ENCODE data around the gene FARP1.

Gene FARP1

DNA sequence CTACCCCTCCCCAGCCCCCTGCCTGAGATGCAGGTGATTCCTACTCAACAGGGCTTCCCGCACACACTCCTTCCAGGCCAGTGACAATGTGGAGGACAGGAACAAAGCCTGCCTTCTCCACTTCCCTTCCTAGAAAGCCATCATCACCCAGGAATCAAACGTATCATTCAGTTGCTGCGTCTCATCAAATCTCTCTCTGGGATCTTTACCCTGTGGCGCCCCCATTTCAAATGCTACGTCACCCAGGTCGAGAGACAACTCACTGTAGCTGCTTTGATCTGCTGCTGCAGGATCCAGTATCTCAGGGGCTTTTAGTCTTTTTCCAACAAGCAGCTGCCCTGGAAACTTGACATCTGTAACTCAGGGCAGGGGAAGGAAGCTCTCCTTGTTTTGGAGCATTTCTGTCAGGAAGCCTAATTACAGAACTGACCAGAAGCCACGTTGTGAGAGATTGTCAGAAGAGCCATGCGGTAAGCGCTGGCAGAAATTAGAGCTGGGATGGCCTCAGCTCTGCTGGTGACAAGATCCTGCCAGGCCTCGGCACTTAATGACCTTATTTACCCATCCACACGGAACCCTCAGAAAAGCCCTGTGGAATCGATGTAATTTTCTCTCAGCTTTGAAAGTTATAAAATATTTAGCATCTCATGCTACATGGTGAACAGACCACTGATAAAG, 293.5 kb downstream of the FARP1 start:
- no peak for DNase-seq

DNA sequence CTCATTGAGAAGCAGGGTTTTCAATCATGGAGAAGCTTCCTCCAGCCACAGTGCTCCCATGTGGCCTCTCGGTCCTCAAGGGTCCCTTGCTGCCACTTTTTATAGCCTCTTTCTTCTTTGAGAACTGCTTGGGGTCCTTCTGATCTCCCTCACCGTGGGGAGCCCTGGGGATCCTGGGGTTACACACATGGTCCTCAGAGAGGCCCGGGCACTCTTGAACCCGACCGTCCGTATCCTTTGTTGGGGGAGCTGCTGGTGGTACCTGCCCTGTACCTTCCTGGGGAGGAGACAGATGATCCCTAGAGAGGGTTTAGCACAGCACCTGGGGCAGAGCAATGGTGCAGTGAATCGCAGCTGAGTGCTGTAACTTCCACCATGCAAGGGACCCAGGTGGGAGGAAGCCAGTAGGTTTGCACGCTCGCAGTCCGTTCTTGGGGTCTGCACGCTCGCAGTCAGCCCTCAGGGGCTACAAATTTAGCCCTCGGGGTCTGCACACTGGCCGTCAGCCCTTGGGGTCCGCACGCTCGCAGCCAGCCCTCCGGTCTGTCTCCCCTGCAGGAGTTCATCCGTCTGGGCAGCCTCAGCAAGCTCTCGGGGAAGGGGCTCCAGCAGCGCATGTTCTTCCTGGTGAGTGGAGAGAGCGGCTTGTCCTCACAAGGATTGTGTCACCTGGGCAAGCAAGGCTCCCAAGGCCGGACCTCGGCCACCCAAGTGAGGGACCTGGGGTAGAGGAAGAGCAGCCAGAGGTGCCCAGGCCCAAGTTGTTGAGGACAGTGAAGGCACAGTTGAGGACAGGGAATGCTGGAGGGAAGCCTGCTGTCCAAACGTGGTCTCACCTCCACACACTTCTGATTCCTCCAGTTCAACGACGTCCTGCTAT, 295.6 kb downstream of the FARP1 start:
- no peak for DNase-seq

DNA sequence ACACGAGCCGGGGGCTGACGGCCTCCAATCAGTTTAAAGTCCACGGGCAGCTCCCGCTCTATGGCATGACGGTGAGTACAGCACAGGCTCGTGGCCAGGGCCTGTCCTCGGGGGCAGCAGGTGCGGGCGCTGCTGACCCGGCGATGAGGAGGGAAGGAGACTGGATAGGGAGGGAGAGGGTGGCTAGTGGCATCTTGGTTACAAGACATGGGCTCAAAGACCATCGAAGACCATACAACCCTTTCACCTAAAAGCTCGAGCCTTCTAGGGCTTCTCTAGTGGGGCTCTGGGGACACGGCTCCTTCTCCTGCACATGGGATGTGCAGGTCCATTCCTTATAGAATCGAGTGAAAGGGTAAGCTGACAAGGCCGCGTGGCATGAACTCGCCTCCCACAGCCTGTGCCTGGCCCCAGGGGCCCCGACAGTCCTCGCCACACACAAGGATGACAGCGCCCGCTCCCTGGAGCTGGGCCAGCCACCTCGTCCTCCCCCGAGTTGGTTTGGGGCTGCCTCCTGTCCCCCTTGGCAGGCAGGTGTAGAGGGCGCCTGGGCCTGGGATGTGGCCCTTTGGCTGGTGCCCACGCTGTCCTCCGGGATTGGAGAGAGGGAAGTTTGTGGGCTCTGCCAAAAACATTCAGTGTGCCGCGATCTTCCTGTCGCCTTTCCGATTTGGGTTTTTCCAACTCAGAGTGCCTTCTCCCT, 296.4 kb downstream of the FARP1 start:
- no peak for DNase-seq

DNA sequence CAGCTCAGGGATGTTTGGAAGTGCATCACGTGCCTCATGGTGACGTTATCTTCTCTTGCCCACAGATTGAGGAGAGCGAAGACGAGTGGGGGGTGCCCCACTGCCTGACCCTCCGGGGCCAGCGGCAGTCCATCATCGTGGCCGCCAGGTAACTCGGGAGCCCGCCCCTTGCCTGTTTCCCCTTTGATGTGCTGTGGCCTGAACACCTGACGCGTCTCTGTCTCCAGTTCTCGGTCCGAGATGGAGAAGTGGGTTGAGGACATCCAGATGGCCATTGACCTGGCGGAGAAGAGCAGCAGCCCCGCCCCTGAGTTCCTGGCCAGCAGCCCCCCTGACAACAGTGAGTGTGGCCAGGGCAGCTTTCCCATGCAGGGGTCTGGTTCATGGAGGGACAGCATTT, 297.0 kb downstream of the FARP1 start:
- DNase-seq: no peak

DNA sequence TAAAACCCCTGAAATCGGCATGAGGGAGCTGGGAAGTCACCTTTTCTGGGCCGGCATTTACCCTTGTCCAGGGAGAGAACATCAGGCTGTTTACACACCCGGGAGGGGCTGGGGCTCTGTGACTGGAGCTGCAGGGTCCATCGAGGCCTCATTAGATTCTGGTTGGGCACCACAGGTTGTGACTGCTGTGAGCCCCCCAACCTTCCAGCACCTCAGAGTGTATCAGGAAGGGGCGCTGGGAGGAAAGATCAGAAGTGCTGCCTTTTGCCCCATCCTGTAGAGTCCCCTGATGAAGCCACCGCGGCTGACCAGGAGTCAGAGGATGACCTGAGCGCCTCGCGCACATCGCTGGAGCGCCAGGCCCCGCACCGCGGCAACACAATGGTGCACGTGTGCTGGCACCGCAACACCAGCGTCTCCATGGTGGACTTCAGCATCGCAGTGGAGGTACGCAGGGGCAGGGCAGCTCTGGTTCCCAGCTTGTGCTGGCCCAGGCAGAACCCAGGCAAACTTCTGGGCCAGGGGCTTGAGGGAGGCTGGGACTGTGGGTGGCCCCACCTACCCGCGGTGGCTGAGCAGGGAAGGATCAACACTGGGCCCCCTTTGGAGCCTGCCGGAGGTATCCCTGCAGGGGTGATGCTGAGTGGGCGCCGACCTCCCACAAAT, 297.6 kb downstream of the FARP1 start:
- DNase-seq: no peak

DNA sequence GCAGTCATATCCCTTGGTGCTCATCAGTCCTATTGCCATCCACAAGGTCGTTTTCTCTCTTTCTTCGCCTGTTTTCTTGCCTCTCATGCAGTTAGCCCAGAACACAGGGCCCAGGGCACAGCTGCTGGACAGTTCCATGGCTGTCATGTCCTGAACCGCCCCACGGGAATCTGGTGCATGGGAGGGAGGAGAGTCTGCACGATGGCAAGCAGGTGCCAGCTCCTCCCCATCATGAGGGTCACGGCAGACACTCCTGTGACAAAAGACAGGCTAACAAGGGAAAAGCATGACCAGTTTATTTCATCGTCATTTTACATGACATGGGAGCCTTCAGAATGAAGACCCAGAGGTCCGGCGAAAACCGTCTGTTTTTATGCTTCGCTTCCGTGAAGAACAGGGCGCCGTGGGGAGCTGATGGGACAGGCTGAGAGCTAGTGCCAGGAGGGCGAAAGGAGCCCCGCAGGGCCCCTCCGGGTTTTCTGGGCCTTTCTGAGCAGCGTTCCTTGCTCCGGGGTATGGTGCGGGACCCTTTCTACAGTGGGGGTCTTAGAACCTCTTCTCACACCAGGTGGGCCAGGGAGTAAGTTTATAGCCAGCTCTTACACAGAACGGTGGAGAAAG, 298.3 kb downstream of the FARP1 start:
- no peak for DNase-seq

DNA sequence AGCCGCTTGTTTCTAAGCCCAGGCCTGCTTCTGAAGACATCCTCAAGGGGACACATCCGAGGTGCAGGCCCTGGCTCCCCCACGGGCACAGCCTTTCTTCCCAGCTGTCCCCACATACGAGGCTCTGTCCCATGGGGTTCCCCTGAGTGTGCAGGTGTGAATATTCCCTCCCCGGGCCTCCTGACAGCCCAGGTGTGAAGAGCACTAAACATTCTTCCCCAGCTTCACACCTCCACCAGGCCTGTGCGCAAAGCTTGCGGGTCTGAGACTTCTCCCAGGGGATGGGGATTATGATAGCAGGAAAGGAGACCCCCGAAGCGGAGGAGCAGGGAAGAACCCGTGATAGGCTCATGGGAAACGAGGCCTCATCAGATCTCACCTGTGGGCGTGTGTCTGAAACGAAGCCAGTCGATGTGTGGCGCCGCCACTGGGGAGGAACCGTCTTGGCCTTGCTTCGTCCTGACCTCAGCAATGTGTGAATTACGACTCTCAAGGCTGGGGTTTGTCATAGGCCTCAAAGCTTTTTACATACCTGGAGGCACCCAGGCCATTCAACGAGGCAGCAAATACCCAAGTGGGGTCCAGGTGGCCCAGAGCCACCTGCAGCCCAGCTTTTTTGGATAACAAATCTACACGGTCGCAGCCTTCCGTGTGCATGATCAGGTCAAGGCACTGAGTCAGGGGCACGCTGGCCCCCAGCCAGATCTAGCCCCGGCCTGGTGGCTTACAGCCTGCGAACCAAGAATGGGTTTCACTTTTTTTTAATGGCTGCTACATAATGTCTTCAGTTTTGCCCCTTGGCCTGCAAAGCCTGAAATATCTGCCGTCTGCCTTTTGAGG, 299.7 kb downstream of the FARP1 start:
- no peak for DNase-seq

DNA sequence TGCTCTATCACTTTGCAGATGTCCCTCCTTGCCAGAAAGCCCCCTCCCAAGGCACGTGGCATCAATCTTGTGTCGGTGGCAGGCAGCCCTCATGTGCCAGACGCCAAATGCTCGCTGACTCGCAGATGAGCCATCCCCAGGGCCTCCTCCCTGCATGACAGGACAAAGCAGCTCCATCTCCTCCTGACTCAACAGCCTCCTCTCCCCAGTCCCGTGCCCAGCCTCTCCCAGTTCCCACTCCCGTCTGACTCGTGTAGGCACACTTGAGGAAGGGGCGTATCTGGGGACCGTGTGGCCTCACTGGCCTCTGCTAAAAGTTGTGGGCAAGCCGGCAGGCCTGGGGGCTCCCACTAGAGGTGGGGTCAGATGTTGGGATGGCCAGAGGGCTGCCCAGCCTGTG, 300.4 kb downstream of the FARP1 start:
- DNase-seq: no peak

DNA sequence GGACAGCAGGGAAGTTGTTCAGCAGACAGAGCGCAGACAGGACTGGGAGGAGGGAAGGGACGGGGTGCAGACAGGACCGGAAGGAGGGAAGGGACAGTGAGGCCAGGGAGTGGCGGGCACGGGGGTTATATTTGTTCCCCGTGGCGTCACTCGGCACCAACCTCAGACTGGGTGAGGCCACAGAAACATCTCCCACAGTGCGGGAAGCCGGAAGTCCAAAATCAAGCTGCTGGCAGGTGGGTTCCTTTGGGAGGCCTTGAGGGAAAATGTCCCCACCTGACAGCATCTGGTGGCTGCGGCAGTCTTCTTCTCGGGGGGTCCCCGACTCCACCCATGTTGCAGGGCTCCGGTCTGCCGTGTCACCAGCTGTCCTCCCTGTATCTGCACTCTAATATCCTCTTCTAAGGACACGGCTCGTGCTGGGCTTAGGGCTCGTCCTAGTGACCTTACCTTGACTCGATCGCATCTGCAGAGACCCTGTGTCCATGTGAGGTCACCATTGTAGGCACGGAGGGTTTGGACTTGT, 301.0 kb downstream of the FARP1 start:
- no peak for DNase-seq

DNA sequence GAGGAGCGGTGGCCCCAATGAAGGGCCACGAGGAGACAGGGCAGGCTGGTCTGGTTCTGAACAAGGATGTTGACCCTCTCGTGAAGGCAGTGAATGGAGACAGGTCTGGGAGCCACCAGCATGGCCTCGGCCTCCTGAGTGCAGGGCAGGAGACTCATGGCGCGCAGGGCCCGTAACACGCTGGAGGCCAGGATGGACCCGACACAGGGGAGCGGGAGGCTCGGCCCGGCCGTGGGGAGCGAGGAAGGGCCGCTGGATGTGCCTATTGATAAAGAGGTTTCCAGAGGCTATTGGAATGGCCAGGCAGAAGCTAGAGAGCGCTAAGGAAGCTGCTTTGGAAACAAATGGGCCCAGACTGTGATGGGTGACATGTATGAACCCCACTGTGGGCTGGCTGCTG, 301.5 kb downstream of the FARP1 start:
- DNase-seq: no peak

DNA sequence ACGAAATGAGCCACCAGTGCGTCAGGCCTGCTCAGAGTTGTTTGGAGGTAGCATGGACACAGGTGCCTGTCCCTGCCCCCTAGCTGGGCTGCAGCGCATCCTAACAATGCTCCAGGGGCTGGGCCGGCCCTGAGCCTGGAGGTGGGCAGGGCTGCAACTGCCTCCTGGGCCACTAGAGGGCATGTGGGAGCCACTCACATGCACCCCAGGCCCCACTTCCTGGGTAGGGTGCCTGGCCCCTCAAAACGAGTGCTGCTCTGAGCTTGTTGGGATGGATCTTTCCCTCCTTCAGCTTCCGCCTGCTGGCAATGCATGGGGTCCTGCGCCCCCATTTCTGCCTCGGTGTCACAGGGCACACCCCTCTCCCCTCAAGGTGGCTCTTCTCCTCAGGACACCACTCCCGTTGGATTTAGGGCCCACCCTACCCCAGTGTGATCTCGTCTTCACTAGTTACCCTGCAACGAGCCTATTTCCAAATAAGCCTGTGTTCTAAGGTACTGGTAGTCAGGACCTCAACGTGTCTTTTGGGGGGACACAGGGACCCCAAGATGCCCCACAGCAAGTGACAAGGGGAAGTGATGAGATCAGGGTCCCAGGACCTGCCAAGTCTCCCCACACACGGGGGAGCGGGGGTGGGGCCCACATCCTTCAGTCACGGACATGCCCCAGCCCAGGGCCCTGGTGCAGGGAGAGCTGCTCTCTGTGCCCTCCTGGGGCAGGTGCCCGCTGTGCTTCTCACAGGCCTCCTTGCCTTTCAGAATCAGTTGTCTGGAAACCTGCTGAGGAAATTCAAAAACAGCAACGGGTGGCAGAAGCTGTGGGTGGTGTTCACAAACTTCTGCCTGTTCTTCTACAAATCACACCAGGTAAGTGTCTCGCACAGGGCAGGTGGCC, 302.7 kb downstream of the FARP1 start:
- DNase-seq: peak; percentile 71 to 77

DNA sequence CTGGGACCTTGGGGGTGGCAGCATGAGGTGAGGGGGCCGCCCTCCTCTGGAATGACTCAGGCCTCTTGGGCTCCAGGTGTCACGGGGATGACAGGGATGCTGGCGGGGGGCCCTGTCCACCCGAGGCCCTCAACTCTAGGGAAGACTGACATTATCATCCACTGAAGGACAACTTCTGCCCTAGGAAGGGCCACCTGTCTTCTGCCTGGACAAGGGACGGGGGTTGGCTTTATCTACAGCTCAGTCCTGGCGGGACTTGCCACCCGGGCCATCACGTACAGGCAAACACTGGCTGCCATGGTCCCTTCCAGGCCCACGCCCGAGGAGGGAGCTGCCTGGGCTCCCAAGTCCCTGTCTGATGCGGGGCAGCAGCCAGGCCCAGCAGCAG, 303.3 kb downstream of the FARP1 start:
- no peak for DNase-seq

DNA sequence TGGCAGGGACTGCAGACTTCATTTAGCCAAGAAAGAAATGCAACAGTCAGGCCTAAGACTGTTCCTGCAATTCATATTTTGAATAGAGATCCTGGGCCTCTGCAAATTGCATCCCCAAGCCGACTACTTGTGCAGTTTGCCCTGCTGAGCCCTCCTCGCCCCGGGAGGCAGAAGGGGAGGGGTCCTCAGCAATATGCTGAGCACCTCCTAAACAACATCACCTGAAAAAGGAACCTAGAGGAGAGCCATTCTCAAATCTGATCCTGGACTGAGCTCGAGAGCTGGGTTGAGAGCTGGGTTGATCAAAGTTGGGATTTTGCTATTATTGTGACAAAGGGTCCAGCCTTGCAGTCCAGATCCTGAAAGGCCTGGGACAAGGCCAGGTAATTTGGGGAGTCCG, 304.2 kb downstream of the FARP1 start:
- no peak for DNase-seq

DNA sequence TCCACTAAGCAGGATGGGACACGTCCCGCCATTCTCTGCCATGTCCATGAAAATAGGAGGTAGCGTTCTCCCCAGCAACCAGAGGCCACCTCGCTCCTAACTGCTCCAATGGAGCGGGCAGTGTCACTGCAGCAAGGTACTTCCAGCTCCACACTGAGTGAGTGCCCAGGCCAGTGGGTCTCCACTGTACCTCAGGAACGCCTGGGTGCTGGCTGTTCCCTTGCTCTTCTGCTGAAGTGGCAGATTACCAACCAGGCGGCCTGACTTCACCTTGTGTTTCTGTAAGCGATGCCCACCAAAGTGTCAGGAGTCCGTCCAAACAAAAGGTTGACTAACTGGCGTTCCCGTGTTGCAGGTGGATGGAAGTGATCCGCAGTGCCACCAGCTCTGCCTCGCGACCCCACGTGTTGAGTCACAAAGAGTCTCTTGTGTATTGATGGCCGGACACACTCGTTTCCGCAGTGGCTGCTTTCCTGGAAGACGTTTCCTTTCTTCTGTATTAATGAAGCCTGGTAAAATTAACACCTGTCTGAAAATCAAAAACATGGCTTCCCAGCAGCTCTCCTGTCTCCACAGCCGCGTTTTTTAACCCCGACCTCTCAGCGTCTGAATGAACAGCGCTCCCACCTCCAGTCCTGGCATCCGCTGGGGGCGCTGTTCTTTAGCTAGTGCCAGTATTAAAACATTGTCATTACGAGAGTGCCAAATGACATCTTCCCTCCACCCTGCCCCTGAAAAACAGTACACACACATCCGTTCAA, 305.2 kb downstream of the FARP1 start:
- DNase-seq: peak in 1 of 2 donors; percentile 17

DNA sequence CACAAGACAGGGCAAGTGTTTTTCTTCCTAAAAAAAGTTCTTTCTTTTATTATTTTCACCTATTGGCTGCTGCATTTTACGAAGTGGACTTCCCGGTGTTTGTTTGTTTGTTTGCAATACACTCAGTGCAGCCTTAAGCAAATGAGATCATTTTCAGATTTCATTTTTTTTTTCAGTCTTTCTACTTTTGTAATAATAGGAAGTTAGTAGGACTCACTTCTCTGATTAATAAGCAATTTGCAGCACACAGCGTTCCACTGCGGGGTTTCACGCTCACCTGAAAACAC, 305.7 kb downstream of the FARP1 start:
- no peak for DNase-seq

DNA sequence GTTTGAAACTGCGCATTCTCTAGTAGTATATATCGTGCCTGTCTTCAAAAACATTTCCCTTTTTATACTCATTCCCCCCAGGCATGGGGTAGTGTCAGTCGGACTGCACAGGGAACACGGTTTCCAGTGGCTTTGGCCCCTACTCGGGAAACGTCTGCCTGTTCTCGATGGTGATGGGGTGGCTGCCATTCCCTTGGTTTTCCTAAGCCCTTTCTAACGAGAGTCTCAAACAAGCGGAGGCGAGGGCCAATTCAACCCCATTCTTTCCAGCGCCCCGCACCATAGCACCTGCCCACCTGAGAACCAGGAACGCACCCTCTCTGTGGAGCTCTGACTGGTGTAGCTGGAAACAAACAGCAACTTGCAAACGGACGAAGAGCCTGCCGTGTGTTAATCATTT, 306.4 kb downstream of the FARP1 start:
- DNase-seq: no peak

DNA sequence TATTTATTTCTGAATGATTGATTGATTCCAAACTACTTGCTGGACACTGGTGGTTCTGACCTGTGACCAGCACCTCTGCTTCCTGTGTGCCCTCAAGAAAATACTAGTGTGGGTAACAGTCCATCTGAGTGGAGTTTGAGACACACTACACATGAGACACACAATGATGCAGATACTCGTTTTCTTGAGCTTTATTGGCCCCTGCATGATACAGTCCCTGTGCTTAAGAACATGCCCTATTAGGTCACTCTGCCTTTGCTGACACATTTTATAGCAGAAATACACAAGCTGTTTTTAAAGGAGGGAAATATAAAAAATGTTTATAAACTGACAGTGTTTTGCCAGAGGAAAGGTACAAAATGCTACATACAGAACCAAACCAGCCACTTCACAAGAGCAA, 307.1 kb downstream of the FARP1 start:
- no peak for DNase-seq

DNA sequence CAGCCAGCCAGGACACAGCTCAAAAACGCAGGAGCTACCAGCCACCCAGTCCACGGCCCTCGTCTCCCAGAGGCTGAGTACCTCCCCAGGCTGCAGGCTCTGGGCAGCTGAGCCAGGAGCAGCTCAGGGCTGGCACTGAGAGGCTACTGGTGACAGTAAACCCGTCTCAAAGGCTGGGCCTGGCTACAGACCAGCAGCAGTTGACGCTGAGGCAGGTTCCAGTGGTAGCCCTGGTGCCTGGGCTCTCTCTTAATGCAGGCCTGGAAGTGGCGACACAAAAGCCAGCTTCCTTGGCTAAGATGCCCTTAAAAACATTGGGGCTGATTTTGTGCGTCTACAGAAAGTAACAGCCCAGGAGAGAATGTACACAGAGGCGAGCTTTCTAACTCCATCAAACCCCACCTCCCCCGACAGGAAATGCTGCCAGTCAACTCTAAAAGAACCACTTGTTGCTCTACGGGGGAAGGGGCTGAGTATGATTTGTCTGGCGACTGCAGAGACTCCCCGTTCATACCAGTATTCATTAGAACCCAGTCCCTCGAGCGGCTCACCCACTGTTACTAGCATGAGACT, 307.7 kb downstream of the FARP1 start:
- no peak for DNase-seq

DNA sequence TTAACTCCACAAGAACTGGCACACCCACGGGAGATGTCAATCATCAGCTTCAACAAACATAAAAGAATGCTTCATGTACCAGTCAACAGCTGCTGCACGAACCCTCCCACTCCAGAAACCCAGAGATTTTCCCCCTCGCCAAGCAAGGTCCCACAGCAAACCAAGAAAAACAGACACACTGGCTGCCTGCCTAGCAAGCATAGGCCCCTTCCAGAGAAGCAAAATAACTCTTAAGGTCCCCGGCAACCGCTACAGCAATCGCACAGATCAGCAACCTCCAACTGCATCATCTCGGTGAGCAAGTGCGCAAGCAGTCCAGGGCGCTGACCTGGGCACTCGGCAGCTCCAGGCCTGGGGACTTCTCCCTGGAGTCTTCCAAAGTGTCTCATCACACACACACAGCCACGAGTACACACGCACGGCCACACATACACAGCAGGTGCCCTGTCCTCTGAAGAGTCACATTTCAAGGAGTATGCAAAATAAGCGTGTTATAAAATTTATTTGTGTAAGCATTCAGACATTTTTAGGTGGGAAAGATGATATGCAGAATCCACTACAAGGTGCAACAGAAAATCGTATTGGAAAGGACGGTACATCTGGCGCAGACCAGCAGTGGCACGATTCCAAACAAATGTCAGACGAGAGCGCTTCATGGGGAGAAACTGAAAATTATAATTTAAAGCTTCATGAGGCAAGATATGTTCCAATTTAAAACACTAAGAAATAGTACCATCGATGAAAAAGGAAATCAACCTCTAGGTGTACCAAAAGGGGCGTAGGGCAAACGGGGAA, 309.0 kb downstream of the FARP1 start:
- no peak for DNase-seq
